GM13977 (cell line): Measurements from ENCODE around the gene NKAIN4.

Source experiments
- DNase-seq: peaks from one replicate; pipeline ENCODE4 v3.0.0; 2012; ENCODE audit warnings: low spot score
- in situ Hi-C: fragments of 300-500 bp; cut with MboI; formaldehyde crosslinking; loops from one replicate; pipeline ENCODE4 v1.12.0; 2022; ENCODE audit warnings: low sequenced_read_pairs, low pct_unique_long_range_greater_than_20kb, mixed read lengths, inconsistent platforms; ENCODE audit not compliant: unreplicated experiment
- TF ChIP-seq, protein P1 (sequence below): IDR thresholded peaks from 2 replicates; pipeline ENCODE4 v1.5.1; 2012; ENCODE audit warnings: mild to moderate bottlenecking, control low read depth; ENCODE audit not compliant: insufficient read depth; ENCODE audit errors: extremely low read depth, missing control alignments

NKAIN4 gene

DNA sequence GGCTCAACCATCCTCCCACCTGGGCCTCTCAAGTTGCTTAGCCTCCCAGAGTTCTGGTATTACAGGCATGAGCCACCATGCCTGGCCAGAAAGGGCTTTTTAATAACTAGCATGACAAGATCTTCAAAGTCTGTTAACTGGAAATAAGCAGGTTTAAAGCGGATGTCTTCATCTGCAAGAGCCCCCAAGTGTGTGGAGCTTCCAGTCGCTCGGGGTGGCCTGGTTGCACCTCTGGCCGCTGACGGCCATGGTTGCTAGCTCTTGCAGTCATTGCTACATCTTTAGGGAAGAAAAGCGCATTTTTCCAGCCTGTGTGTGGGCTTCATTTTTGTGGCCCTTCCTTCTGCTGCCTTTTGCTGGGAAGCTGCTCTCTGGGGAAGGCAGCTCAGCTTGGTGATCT, 26.1 kb upstream of the NKAIN4 start:
- no peak for DNase-seq
- TF ChIP-seq, protein P1, sequence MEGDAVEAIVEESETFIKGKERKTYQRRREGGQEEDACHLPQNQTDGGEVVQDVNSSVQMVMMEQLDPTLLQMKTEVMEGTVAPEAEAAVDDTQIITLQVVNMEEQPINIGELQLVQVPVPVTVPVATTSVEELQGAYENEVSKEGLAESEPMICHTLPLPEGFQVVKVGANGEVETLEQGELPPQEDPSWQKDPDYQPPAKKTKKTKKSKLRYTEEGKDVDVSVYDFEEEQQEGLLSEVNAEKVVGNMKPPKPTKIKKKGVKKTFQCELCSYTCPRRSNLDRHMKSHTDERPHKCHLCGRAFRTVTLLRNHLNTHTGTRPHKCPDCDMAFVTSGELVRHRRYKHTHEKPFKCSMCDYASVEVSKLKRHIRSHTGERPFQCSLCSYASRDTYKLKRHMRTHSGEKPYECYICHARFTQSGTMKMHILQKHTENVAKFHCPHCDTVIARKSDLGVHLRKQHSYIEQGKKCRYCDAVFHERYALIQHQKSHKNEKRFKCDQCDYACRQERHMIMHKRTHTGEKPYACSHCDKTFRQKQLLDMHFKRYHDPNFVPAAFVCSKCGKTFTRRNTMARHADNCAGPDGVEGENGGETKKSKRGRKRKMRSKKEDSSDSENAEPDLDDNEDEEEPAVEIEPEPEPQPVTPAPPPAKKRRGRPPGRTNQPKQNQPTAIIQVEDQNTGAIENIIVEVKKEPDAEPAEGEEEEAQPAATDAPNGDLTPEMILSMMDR = no peak
- in situ Hi-C loops = no loop called here

DNA sequence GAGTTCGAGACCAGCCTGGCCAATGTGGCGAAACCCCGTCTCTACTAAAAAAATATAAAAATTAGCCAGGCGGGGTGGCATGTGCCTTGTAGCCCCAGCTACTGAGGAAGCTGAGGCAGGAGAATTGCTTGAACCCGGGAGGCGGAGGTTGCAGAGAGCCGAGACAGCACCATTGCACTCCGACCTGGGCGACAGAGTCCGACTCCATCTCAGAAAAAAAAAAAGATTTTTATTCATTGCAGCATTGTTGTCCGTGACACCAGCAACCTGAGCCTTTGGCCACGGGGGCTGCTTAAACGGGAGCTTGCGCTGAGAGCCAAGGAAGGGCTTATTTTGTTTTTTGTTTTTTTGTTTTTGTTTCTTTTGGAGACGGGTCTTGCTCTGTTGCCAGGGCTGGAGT, 25.7 kb upstream of the NKAIN4 start:
- in situ Hi-C loops = no loop called here
- no peak for DNase-seq
- TF ChIP-seq, protein P1 = no peak

DNA sequence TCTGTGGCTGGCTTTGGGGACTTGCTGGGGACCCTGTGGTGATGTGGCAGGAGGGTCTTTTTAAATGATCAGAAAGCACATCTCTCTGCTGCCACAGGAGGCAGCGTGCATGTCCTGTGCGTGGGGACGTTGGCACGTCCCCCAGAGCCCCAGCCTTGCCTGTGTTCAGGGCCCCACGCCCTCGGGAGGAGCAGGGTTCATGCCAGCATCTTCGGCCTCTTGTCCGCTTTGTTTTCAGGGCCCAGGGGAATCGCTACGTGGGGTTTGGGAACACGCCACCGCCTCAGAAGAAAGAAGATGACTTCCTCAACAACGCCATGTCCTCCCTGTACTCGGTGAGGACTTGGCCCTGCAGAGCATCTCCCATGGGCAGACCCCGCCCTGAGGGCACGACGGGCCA, 24.4 kb upstream of the NKAIN4 start:
- in situ Hi-C loops = no loop called here
- DNase-seq = no peak
- TF ChIP-seq, protein P1 = no peak

DNA sequence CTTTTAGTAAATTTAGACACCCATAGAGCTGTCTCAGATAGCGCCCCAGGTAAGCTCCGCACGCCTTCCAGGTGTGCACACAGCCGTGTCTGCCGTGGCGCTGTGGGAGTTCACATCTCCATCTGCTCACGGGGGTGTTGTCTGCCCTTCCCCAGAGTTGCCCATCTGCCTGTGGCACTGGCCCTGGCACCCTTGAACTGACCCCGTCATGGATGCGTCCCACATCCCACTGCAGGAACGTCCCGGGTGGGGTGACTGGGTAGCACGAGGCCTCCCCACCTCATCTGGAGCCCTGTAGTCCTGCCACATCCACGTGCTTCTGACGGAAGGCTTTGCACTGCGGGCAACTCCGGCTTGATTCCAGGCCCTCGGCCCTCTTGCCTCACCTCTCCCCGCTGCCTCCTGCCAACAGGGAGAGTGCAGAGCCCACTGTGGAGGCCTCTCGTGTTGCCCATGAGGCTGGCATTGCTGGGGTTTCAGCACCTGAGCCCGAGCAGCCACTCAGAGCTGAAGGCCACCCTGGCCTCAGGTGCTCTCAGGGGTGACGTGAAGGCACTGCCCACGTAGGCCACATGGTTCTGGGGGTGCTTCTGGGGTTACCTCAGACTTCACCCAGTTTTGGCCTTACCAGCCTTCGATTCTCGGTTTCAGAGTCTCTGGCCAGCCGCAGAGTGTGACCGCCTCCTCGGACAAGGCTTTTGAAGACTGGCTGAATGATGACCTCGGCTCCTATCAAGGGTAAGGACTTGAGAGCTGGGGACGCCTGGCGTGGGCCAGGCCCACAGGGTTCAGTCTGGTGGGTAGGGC, 23.4 kb upstream of the NKAIN4 start:
- in situ Hi-C loops = no loop called here
- DNase-seq = no peak
- TF ChIP-seq, protein P1 = no peak

DNA sequence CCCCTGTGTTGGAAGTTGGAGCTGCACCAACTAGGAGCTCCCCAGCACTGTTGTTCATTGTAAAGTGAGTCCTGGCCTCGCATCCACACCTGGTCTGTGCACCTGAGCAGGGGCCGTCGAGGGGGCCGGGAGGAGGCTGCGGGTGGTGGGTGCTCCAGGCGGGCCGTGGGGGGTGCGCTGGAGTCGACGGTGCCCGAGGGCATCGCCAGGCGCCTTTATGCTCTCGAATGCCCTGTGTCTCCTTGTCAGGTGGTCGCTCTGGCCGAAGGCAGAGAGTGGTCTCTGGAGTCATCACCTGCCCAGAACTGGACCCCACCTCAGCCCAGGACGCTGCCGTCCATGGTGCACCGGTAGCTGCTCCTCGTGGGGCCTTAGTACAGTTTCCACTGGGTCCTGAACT, 22.7 kb upstream of the NKAIN4 start:
- TF ChIP-seq, protein P1 = no peak
- in situ Hi-C loops = no loop called here
- no peak for DNase-seq

DNA sequence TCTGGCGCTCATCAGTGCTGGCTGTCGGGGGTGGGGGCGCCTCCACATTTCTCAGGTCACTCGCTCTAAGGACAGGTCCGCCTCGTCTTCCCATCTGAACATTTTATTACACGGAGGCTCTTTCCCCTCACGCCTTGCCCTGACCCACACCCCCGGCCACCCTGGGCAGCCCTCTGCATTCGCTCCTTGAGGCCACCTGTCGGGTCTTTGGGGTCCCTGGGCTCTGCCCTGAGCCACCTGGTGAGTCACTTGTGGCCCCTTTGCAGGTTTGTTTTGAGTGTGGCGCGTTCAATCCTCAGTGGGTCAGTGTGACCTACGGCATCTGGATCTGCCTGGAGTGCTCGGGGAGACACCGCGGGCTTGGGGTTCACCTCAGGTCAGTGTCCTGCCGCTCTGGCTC, 21.6 kb upstream of the NKAIN4 start:
- in situ Hi-C loops = no loop called here
- TF ChIP-seq, protein P1 = no peak

More for the DNA sequence above, 21.6 kb upstream of the NKAIN4 start:
- DNase-seq = no peak
